NCI-H2196 (cell line): ENCODE data around the gene BEST4.
A peak's percentile ranks its signal among the peaks of the same experiment; 100 is the strongest.
"Not testable (repeated sequence)": the region's sequence is repeated elsewhere in the genome, so short reads cannot be mapped to it uniquely, and the experiment has no call there.

Experiments
- DNase-seq: peaks from one replicate; lab custom pipeline; 2025; ENCODE audit not compliant: unreplicated experiment; lab: John Stamatoyannopoulos, UW

The BEST4 gene

DNA sequence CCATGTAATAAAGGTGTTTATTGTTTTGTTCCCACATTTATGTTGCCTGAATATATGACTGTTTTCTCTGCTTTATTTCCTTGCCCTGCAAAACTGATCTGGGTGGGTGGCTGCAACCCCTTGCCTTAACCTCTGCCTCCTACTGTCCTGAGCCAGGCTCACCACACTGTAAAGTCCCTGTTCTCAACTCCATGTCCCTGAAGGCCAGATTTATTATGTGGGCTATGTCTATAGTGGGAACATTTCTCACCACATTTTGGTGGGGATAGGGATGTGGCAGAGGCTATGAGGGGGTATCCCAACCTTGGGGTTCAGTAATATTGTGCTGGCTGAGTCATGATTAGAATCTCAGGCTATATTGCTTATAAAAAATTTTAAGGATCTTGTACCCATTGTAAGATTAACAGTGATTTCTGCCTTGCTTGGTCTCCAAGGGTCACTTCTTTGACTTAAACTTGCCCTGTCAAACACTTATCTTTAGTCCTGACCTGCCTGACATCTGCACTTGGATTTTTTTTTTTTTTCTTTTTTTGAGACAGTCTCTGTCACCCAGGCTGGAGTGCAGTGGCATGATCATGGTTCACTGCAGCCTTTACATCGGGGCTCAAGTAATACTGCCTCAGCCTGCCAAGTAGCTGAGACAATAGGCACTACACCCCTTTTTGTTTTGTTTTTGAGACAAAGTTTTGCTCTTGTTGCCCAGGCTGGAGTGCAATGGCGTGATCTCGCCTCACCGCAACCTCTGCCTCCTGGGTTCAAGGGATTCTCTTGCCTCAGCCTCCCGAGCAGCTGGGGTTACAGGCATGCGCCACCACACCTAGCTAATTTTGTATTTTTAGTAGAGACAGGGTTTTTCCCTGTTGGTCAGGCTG lies 9.0 kb downstream of the BEST4 start:
- no peak for DNase-seq

DNA sequence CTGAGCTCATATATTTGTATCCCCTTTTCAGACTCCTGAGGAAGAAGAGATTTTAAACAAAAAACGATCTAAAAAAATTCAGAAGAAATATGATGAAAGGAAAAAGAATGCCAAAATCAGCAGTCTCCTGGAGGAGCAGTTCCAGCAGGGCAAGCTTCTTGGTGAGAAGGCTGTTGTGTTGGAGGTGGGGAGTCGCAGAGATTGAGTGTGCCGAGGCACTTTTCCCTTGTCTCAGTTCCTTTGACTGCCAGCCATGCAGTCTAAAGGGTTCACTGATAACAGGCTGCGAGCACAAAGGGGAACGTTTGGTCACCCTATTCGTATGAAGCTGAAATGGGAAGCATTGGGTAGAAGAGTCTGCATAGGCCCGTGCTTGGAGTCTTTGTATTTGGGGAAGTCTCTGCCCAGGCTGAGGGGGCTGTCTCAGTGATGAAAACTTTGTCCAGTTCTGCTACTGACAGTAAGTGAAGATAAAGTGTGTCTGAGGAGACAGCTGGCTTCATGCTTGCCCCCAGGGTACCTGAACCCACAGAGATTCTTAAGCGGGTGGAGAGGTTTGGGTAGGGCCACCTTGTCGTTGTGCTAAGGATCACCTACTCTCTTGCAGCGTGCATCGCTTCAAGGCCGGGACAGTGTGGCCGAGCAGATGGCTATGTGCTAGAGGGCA lies 9.9 kb downstream of the BEST4 start:
- no peak for DNase-seq

DNA sequence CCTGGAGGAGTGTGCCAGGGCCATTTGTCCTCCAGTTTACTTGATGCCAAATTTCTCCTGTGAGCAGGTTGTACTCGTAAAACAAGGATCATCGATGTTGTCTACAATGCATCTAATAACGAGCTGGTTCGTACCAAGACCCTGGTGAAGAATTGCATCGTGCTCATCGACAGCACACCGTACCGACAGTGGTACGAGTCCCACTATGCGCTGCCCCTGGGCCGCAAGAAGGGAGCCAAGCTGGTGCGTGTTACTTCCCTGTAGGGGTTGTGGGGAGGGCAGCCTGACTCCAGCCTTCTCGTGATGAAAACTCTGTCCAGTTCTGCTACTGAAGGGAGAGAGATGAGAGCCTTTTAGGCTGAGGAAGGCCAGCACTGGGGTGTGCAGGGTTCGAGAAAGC lies 10.4 kb downstream of the BEST4 start:
- DNase-seq: no peak

DNA sequence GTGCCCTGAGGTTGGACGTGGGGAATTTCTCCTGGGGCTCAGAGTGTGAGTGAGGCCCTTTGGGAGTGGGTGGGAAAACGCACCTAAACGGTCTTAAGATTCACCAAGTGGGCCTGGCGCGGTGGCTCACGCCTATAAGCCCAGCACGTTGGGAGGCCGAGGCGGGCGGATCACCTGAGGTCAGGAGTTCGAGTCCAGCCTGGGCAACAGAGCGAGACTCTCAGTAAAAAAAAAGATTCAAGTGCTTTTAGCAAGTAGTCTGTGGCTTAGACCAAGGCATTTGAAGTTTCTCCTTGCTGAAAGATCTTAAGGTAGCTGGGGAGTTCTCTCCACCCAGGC lies 11.3 kb downstream of the BEST4 start:
- no peak for DNase-seq

DNA sequence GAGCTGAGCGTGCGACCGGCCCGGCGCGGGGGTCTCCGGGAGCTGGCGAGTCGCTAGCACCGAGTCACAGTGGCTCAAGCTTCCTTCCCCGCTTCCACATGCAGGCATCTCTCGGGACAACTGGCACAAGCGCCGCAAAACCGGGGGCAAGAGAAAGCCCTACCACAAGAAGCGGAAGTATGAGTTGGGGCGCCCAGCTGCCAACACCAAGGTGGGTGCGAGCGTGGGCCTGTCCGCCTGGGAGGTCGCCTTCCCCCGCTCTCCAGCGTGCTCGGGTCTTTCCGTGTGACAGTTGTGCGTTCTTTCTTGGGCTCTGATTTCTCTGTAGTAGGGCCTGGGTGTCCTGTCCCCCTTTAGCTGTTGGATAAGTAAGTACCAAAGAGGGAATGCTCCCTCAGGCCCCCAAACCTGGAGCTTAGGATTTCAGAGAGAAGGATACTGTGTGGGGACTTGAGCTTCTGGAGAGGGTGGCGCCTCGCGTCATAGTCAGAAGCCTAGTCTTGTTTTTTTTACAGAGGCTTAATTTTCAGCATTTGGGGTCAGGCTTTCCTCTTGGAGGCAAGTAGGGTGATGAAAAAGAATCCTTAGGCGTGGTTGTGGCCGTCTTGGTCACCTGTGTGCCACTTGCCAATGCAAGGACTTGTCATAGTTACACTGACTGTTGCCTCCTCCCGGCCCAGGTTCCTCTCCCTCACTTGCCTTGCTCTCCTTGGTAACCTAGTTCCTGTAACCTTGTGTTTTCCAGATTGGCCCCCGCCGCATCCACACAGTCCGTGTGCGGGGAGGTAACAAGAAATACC lies 11.8 kb downstream of the BEST4 start:
- no peak for DNase-seq

DNA sequence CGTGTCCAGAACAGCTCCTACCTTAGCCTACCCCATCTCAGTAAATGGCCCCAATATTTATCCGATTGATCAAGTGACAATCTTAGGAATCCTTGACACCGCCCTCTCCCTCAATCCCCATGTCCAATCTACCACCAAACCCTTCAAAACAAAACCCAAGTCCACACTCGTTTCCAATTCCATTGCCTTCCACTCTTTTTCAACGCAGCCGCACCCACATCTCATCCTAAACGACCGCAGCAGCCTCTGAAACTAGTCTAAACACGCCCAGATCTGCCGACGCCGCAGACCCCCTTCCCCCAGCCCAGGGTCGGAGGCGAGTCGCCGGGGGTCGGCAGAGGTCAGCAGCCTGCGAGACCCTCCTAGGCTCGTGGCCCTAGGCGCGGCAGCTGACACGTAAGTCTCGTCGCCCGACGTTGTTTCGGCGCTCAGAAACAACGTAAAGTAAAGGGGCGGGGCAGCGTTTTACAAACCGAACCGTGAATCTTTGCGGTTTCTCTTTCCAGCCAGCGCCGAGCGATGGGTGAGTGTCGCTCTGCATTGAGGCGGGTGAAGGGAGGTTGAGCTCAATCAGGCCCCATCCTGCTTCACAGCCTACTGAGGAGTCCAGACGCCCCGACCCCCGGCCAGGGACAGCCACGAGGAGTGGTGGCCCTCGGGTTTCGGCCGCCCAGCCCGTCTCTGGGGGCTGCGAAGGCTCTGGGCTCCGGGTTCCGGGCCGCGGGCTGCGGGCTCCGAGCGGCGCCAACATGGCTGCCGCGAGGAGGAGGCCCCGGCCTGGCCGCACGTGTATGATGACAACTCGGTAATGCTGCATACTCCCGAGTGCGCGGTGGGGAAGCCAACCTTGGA lies 12.7 kb downstream of the BEST4 start, which contains the start of gene RPS8:
Gene RPS8, plus strand, starts transcription at position 463 of the 852 bp plus-strand sequence. Its CDS starts 57 bp downstream, at position 520.
- DNase-seq: peak; percentile 96

DNA sequence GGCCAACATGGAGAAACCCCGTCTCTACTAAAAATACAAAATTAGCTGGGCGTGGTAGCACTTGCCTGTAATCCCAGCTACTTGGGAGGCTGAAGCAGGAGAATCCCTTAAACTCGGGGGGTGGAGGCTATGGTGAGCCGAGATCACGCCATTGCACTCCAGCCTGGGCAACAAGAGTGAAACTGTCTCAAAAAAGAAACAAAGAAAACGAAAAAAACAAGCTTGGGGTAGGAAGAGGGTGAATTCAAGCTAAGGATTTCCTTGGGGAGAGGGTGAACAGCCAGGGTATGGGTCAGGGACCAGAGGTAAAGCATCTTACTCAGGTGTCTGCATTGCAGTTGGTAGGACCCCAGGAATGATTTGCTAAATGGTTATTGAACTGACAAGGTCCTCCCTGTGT lies 21.5 kb downstream of the BEST4 start:
- DNase-seq: not testable (repeated sequence)

DNA sequence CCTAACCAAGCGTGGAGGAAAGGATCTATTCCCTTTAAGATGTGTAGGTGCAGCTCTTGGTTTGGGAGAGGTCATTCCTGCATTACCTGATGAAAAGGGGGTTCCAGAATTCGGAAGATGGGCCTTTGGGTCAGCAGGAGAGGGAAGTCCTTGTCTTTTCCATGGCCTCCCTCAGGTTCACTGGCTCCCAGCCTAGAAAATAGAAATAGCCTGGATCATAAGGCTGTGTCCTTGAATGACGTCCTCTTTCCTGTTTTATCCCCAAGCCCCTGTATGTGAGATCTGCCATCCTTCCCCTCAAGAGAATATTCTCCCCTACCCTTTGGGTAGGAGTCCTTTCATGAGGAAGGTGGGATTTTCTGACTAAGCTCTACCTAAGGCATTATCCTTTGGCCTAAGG lies 27.1 kb downstream of the BEST4 start:
- DNase-seq: no peak

DNA sequence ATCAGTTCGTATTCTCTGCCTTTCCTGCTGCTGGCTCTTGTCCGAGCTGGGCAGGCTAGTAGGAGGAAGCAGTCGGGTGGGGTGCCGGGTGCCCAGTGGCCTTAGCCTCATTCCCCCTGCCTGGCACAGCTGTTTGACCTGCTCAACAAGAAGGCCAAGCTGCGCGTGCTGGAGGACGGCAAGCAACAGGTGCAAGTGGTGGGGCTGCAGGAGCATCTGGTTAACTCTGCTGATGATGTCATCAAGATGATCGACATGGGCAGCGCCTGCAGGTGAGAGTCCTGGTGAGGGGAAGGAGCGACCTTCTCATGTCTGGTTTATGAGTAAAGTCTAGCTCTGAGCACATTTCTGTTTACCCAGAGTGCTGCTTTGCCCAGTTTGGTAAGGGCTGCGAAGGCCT lies 28.9 kb downstream of the BEST4 start:
- DNase-seq: no peak

DNA sequence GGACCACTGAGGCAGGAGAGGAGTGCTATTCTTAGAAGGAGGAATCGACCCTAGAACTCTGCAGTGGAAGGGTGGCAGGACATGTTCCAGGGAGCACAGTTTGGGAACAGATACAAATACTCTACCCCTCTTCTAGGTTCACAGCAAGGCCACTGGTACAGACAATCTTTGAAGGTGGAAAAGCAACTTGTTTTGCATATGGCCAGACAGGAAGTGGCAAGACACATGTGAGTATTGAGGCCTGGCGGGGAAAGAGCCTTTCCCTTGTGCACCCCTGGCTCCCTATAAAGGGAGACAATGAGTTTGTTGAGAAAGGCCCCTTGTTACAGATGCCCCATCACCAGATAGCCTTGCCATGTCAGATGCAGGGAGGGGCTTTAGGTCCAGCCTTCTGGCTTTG lies 30.6 kb downstream of the BEST4 start:
- no peak for DNase-seq

DNA sequence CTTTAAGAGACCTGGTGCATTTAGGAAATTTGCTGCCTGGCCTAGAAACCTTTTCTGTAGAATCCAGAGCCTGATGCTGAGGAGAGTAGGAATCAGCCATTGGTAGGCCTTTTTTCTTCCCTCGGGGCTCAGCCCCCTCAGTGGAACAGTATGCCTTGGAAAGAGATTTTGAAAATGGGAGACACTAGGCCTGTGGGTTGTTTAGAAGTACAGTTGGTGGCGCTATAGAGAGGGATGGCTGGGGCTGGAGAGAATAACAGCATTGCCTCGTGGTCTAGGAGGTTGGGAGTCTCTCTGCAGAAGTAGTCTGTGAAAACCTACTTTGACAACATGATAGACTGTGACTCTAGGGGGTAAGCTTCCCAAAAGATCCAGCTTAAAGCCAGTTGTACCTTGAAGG lies 40.1 kb downstream of the BEST4 start:
- no peak for DNase-seq

DNA sequence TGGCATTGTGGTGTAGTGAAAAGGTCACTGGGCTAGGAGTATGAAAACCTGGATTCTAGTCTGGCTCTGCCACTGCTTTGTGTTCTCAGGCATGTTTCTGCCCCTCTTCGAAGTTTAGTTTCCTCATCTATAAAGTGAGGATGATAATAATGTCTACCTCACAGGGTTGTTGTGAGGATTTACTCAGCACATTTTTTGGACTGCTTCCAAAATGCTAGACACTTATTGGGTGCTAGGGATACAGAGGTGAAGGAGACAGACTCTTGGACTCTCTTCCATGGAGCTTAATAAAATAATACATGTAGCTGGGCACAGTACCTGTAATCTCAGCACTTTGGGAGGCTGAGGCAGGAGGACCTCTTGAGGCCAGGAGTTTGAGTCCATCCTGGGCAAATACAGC lies 44.8 kb downstream of the BEST4 start:
- no peak for DNase-seq

DNA sequence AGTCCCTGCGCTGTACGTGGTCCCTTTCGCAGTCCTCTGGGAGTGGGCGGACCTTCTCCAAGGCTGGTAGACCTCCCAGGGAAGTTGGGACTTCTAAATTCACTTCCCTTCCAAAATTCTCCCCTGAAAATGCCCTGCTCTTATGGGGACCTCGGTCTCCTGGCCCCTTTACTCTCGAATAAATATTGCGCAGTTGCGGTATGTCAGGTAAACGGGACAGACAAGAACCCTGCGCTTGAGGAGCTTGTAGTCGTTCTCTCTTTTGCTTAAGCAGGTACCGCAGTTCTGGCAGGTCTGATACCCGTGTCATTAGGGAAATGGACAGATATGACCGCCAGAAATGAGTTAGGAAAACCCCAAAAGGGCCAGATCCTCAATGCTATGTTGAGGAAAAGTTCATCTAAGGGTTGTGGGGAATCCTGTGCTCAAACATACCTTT lies 47.8 kb downstream of the BEST4 start:
- DNase-seq: no peak

DNA sequence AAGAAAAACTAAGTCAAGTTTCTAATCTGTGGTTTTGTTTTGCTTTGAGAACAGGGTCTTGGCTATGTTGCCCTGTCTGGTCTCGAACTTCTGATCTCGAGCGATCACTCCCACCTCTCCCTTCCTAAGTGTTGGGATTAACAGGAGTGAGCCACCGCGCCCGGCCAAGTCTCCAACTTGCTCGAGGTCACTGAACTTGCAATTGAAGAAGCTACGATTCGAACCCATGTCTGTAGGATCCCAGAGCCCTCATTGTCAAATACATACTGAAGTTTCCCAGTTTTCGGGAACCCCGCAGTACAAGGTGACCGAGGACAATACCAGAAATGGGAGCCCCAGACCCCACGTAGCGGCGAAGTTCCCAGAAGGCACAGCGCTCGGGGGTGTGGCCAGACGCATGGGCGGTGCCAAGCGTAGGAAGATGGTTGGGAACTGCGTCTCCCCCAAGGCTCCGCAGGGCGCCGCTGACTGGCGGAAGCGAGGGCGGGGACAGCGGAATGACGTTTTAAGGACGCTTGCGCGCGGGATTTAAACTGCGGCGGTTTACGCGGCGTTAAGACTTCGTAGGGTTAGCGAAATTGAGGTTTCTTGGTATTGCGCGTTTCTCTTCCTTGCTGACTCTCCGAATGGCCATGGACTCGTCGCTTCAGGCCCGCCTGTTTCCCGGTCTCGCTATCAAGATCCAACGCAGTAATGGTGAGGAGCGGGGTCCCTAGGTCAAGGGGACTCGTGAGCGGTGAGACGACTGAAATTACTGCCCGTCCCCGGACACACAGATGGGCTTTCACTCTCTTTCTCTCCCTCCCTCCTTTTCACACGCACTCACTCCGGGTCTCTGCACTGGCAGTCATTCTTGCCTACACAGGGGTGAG lies 48.4 kb downstream of the BEST4 start, which contains the start of gene KIF2C:
Gene KIF2C, plus strand, starts transcription at position 531 of the 872 bp plus-strand sequence. Its CDS starts 96 bp downstream, at position 627.
- DNase-seq: peak; percentile 98

DNA sequence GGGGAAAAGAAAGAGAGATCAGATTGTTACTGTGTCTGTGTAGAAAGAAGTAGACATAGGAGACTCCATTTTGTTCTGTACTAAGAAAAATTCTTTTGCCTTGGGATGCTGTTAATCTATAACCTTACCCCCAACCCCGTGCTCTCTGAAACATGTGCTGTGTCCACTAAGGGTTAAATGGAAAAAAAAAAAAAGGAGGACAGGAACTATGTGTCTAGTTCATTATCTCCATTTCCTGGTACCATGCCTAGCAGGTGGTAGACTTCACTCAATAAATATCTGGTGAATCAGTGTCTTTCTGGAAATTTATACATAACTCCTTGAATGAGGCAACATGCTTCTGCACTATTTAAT lies 49.0 kb downstream of the BEST4 start:
- DNase-seq: not testable (repeated sequence)

DNA sequence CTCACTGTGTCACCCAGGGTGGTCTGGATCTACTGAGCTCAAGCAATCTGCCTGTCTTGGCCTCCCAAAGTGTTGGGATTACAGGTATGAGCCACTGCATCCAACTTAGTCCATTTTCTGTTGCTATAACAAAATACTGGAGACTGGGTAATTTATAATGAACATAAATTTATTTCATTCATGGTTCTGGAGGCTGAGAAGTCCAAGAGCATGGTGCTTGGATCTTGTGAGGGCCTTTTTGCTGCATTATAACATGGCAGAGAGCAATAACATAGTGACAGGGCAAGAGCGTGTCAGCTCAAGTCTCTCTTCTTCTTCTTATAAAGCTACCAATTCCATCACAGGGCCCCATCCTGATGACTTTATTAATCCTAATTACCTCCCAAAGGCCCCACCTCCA lies 52.0 kb downstream of the BEST4 start:
- no peak for DNase-seq

DNA sequence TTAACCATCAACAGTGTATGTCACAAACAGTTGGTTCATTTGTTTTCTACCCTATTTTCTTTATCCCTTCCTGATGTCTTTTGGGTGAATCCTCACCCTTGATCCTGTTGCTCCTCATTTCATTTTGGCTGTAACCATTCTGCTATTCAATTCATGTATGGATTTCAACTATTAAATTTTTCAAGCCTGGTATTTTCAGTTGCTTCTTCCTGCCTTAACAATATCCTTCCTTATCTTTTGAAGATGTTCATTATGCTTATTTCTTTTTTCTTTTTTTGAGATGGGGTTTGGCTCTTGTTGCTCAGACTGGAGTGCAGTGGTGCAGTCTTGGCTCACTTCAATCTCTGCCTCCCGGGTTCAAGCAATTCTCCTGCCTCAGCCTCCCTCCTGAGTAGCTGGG lies 54.2 kb downstream of the BEST4 start:
- no peak for DNase-seq
